HG03064 (cell line): ENCODE measurements around the gene CMTR2.
"Not testable (repeated sequence)": the region's sequence is repeated elsewhere in the genome, so short reads cannot be mapped to it uniquely, and the experiment has no call there.

Source experiments
- ATAC-seq: cut with Tn5 transposase; IDR thresholded peaks from one replicate; pipeline ENCODE4 v1.9.1; 2021; ENCODE audit warnings: low read depth; ENCODE audit not compliant: unreplicated experiment

CMTR2 gene

GRCh38 chr16:71288890-71289731, at the start of gene CMTR2:
CMTR2 (minus strand) TSS chr16:71289402; CDS start chr16:71285920, 3,482 bp downstream.
- ATAC-seq: peak; percentile 93

DNA sequence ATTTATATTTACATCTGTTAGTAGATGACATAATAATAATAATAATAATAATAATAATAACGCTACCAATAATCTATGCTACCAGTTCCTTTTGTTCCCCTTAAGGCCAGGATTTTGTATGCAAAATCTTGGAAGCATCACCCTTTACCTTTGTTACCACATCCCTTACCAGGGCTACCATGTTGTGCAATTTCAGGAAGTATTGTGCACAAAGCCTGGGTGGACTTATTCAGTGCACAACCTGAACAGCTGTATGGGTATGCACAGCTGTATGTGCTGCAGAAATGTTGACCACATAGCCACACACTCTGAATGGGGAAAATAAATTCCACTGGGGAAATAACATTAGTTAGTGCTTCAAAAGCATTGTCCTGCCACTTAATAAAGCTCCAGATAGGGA, 49.4 kb upstream of the CMTR2 start:
- ATAC-seq: no peak

- ATAC-seq: no peak
These were observed 49.0 kb upstream of the CMTR2 start for GRCh38 chr16:71338193-71338592.

GRCh38 chr16:71337631-71338030, 48.4 kb upstream of the CMTR2 start:
- no peak for ATAC-seq

DNA sequence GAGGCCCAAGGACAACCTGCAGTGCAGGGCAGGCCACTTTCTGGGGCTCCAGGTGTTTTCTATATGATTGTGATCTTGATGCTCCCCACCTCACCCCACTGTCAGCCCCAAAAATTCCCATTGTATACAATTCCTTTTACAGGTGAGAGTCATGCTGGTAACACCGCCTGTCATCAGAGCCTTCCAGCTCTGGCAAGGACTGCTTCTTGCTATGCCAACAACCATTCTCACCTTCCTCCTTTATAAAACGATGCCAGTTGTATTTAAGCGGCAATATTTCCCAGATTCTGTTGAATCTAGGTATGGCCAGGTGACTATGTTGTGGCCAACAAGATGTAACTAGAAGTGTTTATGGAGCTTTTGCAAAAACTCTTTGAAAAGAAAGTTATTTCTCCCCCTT, 38.9 kb upstream of the CMTR2 start:
- ATAC-seq: no peak

GRCh38 chr16:71327720-71328119, 38.5 kb upstream of the CMTR2 start:
- no peak for ATAC-seq

DNA sequence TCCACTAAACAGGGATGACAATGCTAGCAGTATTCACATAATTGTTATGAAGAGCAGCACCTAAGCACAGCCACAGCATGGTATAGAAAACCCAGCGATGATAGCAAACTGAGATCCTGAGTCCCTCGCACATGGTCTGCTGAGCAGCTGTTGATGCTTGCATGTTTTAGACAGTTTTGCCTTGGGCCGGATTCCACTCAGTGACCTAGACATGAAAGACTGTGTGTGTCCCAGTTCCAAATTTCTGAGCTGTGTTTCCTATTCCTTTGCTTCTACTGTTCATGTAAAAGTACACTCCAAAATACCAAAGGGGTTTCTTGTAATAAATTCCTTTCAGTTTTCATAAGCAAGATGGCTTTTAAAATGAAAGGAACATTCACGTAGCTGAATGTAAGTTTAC, 30.8 kb upstream of the CMTR2 start:
- no peak for ATAC-seq

- ATAC-seq: no peak
These were observed 26.1 kb upstream of the CMTR2 start for GRCh38 chr16:71315269-71315668.

DNA sequence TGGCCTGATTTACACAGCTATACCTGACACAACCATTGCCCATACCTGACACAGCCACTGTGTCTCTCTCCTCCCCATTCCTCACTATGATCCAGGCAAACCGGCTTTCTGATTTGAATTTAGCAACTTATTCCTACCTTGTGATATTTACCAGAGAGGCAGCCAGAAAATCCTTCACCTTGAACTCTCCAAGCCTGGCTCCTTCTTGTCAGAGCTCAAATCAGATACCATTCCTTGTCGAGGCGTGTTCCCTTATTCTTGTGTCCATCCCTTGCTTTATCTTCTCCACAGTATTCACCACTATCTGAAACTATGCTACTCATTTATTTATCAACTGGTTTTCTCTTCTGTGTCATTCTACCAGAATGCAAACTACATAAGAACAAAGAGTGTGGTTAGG, 24.4 kb upstream of the CMTR2 start:
- ATAC-seq: not testable (repeated sequence)

DNA sequence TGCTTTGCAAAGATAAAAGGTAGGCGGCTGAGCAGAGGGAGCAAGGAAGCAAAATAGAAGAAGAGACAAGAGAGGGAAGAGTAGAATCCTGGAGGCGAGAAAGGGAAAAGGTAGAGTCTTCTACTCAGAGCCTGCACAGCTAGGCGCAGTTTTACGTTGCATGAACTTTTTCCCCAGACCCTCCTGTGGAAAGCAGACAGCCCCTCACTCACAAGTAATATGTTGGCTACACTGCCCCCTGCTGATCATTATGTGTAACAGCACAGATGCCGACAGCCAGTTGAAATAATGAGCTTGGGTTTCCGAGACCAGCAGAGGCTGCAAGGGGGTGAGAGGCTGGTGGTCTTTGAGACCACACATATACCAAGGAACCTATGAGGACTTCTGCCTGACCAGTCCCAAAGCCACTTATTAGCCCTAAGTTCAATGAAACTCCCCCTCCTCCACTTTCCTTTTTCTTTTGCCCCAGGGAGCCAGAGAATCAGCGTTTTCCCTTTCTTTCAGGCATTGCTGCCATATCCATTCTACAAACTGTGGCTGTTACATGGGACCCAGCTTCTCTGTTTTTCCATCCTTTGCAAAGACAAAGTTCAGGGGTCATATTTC, 22.5 kb upstream of the CMTR2 start:
- no peak for ATAC-seq

DNA sequence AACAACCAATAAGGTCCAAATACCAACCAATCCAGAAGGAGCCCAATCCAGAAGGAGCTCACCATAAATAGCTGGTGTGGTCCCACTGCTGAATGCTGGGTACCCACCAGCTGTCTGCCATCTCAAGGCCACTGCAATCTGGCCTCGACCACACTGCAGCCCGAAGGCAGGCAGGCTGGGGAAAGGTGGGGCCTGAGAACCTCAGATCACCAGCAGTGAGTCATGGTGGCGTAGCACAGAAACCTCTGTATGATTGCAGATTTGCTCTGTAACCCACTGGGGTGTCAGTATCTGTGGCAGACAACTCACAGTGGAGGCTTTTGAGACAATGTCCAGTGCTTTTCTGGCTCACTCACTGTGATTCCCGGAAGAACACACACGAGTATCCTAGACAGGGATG, 14.7 kb upstream of the CMTR2 start:
- ATAC-seq: no peak

GRCh38 chr16:71297341-71297634, 8.1 kb upstream of the CMTR2 start:
- ATAC-seq: no peak

DNA sequence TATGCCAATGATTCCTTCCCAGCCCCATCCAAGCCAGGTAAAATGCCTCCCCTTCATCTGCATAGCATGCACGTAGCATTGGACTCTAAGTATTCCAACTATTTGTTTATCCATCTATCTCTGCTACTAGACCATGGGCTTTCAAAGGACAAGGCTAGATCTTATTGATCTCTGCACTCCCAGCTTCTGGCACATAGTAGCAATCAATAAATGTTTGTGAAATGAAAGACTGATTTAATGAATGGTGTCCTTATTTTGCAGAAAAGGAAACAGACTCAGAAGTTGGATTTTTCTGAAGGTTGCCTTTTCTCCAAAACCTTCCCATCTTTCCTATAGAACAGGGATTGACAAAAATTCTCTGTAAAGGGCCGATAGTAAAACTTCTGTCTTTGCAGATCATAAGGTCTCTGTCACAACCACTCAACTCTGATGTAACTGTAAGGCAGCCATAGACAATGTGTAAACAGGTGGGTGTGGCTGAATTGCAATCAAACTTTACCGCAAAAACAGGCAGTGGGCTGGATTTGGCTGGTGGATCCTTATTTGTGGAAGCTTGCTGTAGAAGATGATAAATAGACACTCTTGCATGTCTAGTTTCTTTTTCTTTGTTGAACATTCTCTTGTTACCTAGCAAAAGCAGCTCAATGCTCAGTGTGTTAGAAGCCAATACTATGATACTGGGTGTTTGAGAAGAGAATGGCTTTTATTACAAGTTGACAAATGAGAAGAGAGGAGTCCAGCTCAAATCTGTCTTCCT, 7.6 kb upstream of the CMTR2 start:
- no peak for ATAC-seq

- no peak for ATAC-seq
These were observed 6.7 kb upstream of the CMTR2 start for GRCh38 chr16:71295950-71296349.

GRCh38 chr16:71293919-71294318, 4.7 kb upstream of the CMTR2 start:
- ATAC-seq: no peak

- not testable (repeated sequence) for ATAC-seq
These were observed 2.9 kb upstream of the CMTR2 start for GRCh38 chr16:71292095-71292494.

DNA sequence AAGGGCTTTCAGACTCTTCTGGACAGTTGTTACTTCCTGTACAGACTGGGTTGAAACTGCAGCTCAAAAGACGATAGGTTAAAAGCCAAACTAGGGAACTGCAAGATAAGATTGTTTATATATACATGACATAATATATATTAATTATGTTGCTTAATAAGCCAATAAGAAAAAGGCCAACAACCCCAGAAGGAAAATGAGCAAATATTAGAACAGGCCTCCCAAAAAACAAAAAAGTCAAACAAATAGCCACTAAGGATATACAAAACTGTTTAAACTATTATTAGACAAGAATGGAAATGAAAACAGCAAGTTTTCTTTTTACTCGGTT, 495 bp upstream of the CMTR2 start:
- no peak for ATAC-seq

DNA sequence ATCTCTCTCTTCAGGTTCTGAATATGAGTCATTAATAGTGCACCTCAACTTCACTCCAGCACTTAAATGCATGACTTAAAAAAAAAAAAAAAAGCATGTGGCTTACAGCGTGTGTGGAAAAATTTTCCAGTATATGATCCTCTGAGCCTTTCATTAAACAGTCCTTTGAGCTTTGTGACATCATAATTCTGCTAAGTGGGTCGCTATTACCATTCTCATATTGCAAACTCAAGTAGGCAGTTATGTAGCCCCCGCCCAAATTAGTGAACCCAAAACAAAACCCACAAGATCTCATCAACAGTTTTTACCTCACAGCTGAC, 672 bp downstream of the CMTR2 start:
- ATAC-seq: no peak

GRCh38 chr16:71287911-71288310, 1.3 kb downstream of the CMTR2 start:
- no peak for ATAC-seq

DNA sequence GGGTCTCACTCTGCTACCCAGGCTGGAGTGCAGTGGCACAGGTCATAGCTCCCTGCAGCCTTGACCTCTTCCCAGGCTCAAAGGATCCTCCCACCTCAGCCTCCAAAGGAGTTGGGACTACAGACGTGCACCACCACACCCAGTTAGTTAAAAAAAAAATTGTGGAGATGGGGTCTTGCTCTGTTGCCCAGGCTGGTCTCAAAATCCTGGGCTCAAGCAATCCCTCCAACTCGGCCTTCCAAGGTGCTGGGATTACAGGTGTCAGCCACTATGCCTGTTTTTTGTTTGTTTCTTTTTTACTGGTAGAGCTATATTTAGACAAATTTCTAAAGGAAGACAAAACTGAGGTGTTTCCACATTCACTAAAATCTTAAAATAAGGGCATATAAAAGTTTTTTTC, 1.7 kb downstream of the CMTR2 start:
- ATAC-seq: no peak

GRCh38 chr16:71283612-71284011, 5.6 kb downstream of the CMTR2 start:
- no peak for ATAC-seq

GRCh38 chr16:71282943-71283342, 6.3 kb downstream of the CMTR2 start:
- no peak for ATAC-seq
